ENCODE results near the gene MPEG1.
A peak's percentile ranks its signal among the peaks of the same experiment; 100 is the strongest.

Gene MPEG1

GRCh38 chr11:59172345-59173079, 40.2 kb downstream of the MPEG1 start:
- TF ChIP-seq CTCF (IDR thresholded peaks at IDR 0.05; ENCODE audit: low read depth, low read length): no peak
- peak overlapping the region; percentile 82 for H3K4me3 ChIP-seq (ENCODE audit: low read depth, low read length)

- TF ChIP-seq CTCF (IDR thresholded peaks at IDR 0.05; ENCODE audit: low read depth, low read length): peak; percentile 66
- H3K4me3 ChIP-seq (ENCODE audit: low read depth, low read length): peak within 1 kb of the TSS; percentile 82
Observed at GRCh38 chr11:59171508-59172322, 41.0 kb downstream of the MPEG1 start, which contains the start of gene DTX4. Gene DTX4, plus strand, starts transcription at chr11:59172132. Its CDS starts 464 bp downstream, at chr11:59172596.

- H3K4me3 ChIP-seq (ENCODE audit: low read depth, low read length): no peak overlapping the region
- no peak for TF ChIP-seq CTCF (IDR thresholded peaks at IDR 0.05; ENCODE audit: low read depth, low read length)
Observed at GRCh38 chr11:59164028-59164427, 48.7 kb downstream of the MPEG1 start.
